KMS-11 (cell line): ENCODE measurements around the gene TMA16.
"Not testable (repeated sequence)": the region's sequence is repeated elsewhere in the genome, so short reads cannot be mapped to it uniquely, and the experiment has no call there.

ENCODE experiments used
- H2AFZ ChIP-seq: fragments of 200-600 bp; sonication (generic); 2 replicates; pipeline ENCODE4 v1.6.1; 2016; ENCODE audit warnings: antibody characterized with exemption, mixed run types, low read depth
- H3K27ac ChIP-seq: fragments of 200-600 bp; sonication (generic); 2 replicates; pipeline ENCODE4 v1.6.1; 2016; ENCODE audit warnings: mild to moderate bottlenecking, mixed run types
- H3K27me3 ChIP-seq: fragments of 200-600 bp; sonication (generic); 2 replicates; pipeline ENCODE4 v1.6.1; 2017; ENCODE audit warnings: mild to moderate bottlenecking, low read depth, mixed run types, moderate library complexity; ENCODE audit not compliant: insufficient read depth
- H3K36me3 ChIP-seq: fragments of 200-600 bp; sonication (generic); 2 replicates; pipeline ENCODE4 v1.6.1; 2017; ENCODE audit warnings: mild to moderate bottlenecking, mixed run types; ENCODE audit not compliant: insufficient read depth
- H3K4me1 ChIP-seq: fragments of 200-600 bp; sonication (generic); 2 replicates; pipeline ENCODE4 v1.6.1; 2016; ENCODE audit warnings: mild to moderate bottlenecking, low read depth, mixed run types; ENCODE audit not compliant: poor library complexity, severe bottlenecking
- H3K4me2 ChIP-seq: fragments of 200-600 bp; sonication (generic); 2 replicates; pipeline ENCODE4 v1.7.0; 2016; ENCODE audit warnings: mild to moderate bottlenecking, mixed run types
- H3K4me3 ChIP-seq: fragments of 200-600 bp; sonication (generic); IDR thresholded peaks from 2 replicates; pipeline ENCODE4 v1.6.1; 2017; ENCODE audit warnings: low read depth, low read length, mixed read lengths; ENCODE audit not compliant: insufficient read depth
- H3K79me2 ChIP-seq: fragments of 200-600 bp; sonication (generic); 2 replicates; pipeline ENCODE4 v1.6.1; 2016; ENCODE audit warnings: low read depth, mixed run types; ENCODE audit not compliant: insufficient read depth
- H3K9ac ChIP-seq: fragments of 200-600 bp; sonication (generic); 2 replicates; pipeline ENCODE4 v1.6.1; 2016; ENCODE audit warnings: mild to moderate bottlenecking, mixed run types
- H4K20me1 ChIP-seq: fragments of 200-600 bp; sonication (generic); 2 replicates; pipeline ENCODE4 v1.6.1; 2016; ENCODE audit warnings: mild to moderate bottlenecking, mixed run types; ENCODE audit not compliant: insufficient read depth
- CTCF ChIP-seq: fragments of 200-600 bp; sonication (generic); conservative IDR thresholded peaks from 2 replicates; pipeline ENCODE4 v1.6.1; 2017; ENCODE audit warnings: low read depth, mild to moderate bottlenecking, antibody characterized with exemption, low read length, moderate library complexity, mixed read lengths

TMA16 gene

GRCh38 chr4:163494360-163495241 lies at the start of gene TMA16:
TSS of gene TMA16 (plus strand) at chr4:163494690. CDS start at chr4:163494802, 112 bp downstream.
- TF ChIP-seq CTCF, result no peak
- Histone ChIP-seq H2AFZ (peak within 1 kb of the TSS; percentile 65), H3K4me3 (no peak within 1 kb of the TSS), H3K27ac (peak within 1 kb of the TSS; percentile 99), H4K20me1 (peaks cover 7% of the 10 kb centered on the region; the same call in 1 of the 2 replicates), H3K9ac (peak within 1 kb of the TSS; percentile 99), H3K4me2 (peak within 1 kb of the TSS; percentile 96), H3K4me1 (peaks cover 35% of the 10 kb centered on the region), H3K36me3 (no peaks in the 10 kb centered on the region), H3K27me3 (no peaks in the 10 kb centered on the region), H3K79me2 (peaks cover 48% of the 10 kb centered on the region)

- H3K4me3 ChIP-seq, H3K36me3 ChIP-seq, H3K27me3 ChIP-seq, H3K27ac ChIP-seq, H3K79me2 ChIP-seq, H3K9ac ChIP-seq, H4K20me1 ChIP-seq, H3K4me1 ChIP-seq, H3K4me2 ChIP-seq, H2AFZ ChIP-seq: not testable (repeated sequence)
These were observed 47.5 kb upstream of the TMA16 start for GRCh38 chr4:163447023-163447422.

- H4K20me1 ChIP-seq, result no peaks in the 10 kb centered on the region
- no peaks in the 10 kb centered on the region for H3K4me1 ChIP-seq
- no peak overlapping the region for H3K4me3 ChIP-seq
- no peak overlapping the region for H3K9ac ChIP-seq
- no peaks in the 10 kb centered on the region for H3K79me2 ChIP-seq
- no peak overlapping the region for H2AFZ ChIP-seq
- H3K27ac ChIP-seq, result no peak overlapping the region
- no peak overlapping the region for H3K4me2 ChIP-seq
- TF ChIP-seq CTCF, result no peak
- no peaks in the 10 kb centered on the region for H3K36me3 ChIP-seq
- H3K27me3 ChIP-seq, result no peaks in the 10 kb centered on the region
These were observed 47.0 kb upstream of the TMA16 start for GRCh38 chr4:163447481-163447880.

- H3K27ac ChIP-seq, result no peak overlapping the region
- H3K79me2 ChIP-seq, result no peaks in the 10 kb centered on the region
- H3K9ac ChIP-seq, result no peak overlapping the region
- H2AFZ ChIP-seq, result no peak overlapping the region
- H3K36me3 ChIP-seq, result no peaks in the 10 kb centered on the region
- H3K27me3 ChIP-seq, result no peaks in the 10 kb centered on the region
- no peak overlapping the region for H3K4me2 ChIP-seq
- no peaks in the 10 kb centered on the region for H3K4me1 ChIP-seq
- no peak overlapping the region for H3K4me3 ChIP-seq
- no peak for TF ChIP-seq CTCF
- H4K20me1 ChIP-seq, result no peaks in the 10 kb centered on the region
These were observed 45.8 kb upstream of the TMA16 start for GRCh38 chr4:163448540-163449203.
